SK-N-MC (cell line): ENCODE results near the gene MGAT4B.

ENCODE experiments used
- DNase-seq: peaks from one replicate; pipeline ENCODE4 v3.0.0-alpha.2; 2011; ENCODE audit warnings: low read depth, low spot score
- H3K27ac ChIP-seq: fragments of 200-600 bp; sonication (generic); 2 replicates; pipeline ENCODE4 v1.5.1; 2016; ENCODE audit warnings: mixed run types
- H3K36me3 ChIP-seq: fragments of 200-600 bp; sonication (generic); 2 replicates; pipeline ENCODE4 v1.6.1; 2017; ENCODE audit warnings: antibody characterized with exemption, low read length, mixed read lengths; ENCODE audit not compliant: insufficient read depth
- H3K4me3 ChIP-seq: fragments of 200-600 bp; sonication (generic); 2 replicates; pipeline ENCODE4 v1.5.1; 2016
- H3K9ac ChIP-seq: fragments of 200-600 bp; sonication (generic); 2 replicates; pipeline ENCODE4 v1.8.0; 2017; ENCODE audit warnings: mixed run types, mixed read lengths; ENCODE audit not compliant: insufficient read length
- H3K9me3 ChIP-seq: fragments of 200-600 bp; sonication (generic); 2 replicates; pipeline ENCODE4 v1.6.1; 2017; ENCODE audit warnings: low read depth, mild to moderate bottlenecking, antibody characterized with exemption, low read length, moderate library complexity, mixed read lengths
- EZH2 ChIP-seq: fragments of 200-600 bp; sonication (generic); IDR thresholded peaks from one replicate; pipeline ENCODE4 v1.6.1; 2017; ENCODE audit warnings: antibody characterized with exemption
- FOXP2 ChIP-seq: optimal IDR thresholded peaks from 2 replicates; pipeline ENCODE3; 2011; ENCODE audit warnings: mild to moderate bottlenecking, moderate library complexity; ENCODE audit not compliant: insufficient read depth; ENCODE audit errors: extremely low read length, control extremely low read depth
- POLR2AphosphoS5 ChIP-seq: IDR thresholded peaks from 2 replicates; pipeline ENCODE4 v1.6.1; 2012; ENCODE audit warnings: mild to moderate bottlenecking, low read depth, low read length, borderline replicate concordance

MGAT4B gene

GRCh38 chr5:179771311-179771895, 35.3 kb downstream of the MGAT4B start:
- Histone ChIP-seq H3K4me3 (no peak overlapping the region), H3K27ac (no peak overlapping the region), H3K36me3 (peaks cover 91% of the 10 kb centered on the region), H3K9me3 (no peaks in the 10 kb centered on the region), H3K9ac (no peak overlapping the region)
- DNase-seq, result no peak
- no peak for TF ChIP-seq FOXP2
- no peak for TF ChIP-seq POLR2AphosphoS5
- TF ChIP-seq EZH2, result no peak

GRCh38 chr5:179769796-179770195, 36.9 kb downstream of the MGAT4B start:
- no peaks in the 10 kb centered on the region for H3K9me3 ChIP-seq
- H3K9ac ChIP-seq, result no peak overlapping the region
- H3K4me3 ChIP-seq, result no peak overlapping the region
- TF ChIP-seq FOXP2 (no peak), POLR2AphosphoS5 (no peak), EZH2 (no peak)
- DNase-seq, result no peak
- peaks cover 90% of the 10 kb centered on the region for H3K36me3 ChIP-seq
- H3K27ac ChIP-seq, result no peak overlapping the region

GRCh38 chr5:179769271-179769670, 37.4 kb downstream of the MGAT4B start:
- peaks cover 85% of the 10 kb centered on the region for H3K36me3 ChIP-seq
- H3K9ac ChIP-seq, result no peak overlapping the region
- no peak for DNase-seq
- H3K27ac ChIP-seq, result no peak overlapping the region
- H3K4me3 ChIP-seq, result no peak overlapping the region
- TF ChIP-seq EZH2 (no peak), POLR2AphosphoS5 (no peak), FOXP2 (no peak)
- no peaks in the 10 kb centered on the region for H3K9me3 ChIP-seq

DNA sequence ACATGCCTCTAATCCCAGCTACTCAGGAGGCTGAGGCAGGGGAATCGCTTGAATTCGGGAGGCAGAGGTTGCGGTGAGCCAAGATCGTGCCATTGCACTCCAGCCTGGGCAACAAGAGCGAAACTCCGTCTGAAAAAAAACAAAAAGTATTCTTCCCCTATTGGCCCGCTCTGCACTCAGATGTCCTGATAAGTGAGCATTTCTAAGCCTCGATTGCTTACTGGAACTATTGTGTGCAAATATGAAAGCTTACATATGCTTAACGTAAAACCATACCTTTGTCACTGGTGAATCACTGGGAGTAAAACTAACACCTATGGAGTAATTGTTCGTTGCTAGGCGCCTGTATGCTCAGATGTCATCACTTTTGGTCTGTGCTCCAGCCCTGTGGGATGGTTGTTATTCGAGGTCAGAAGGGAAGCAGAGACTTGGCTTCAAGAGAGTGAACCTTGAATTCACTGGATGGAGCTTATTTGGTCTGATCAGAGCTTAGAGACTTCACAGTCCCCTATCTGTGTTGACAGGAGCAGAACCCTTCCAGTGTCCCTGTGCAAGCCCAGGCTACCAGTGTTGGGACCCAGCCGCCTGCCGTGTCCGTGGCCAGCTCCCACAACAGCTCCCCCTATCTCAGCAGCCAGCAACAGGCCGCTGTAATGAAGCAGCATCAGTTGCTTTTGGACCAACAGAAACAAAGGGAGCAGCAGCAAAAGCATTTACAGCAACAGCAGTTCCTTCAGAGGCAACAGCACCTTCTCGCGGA, 38.2 kb downstream of the MGAT4B start:
- no peak for DNase-seq
- no peak overlapping the region for H3K9ac ChIP-seq
- H3K9me3 ChIP-seq, result no peaks in the 10 kb centered on the region
- H3K36me3 ChIP-seq, result peaks cover 77% of the 10 kb centered on the region
- no peak overlapping the region for H3K4me3 ChIP-seq
- H3K27ac ChIP-seq, result no peak overlapping the region
- TF ChIP-seq EZH2, result no peak

GRCh38 chr5:179767496-179768100, 39.1 kb downstream of the MGAT4B start:
- no peak overlapping the region for H3K4me3 ChIP-seq
- DNase-seq, result no peak
- no peak overlapping the region for H3K27ac ChIP-seq
- H3K36me3 ChIP-seq, result peaks cover 71% of the 10 kb centered on the region
- no peak overlapping the region for H3K9ac ChIP-seq
- TF ChIP-seq FOXP2 (no peak), POLR2AphosphoS5 (no peak), EZH2 (no peak)
- H3K9me3 ChIP-seq, result no peaks in the 10 kb centered on the region

DNA sequence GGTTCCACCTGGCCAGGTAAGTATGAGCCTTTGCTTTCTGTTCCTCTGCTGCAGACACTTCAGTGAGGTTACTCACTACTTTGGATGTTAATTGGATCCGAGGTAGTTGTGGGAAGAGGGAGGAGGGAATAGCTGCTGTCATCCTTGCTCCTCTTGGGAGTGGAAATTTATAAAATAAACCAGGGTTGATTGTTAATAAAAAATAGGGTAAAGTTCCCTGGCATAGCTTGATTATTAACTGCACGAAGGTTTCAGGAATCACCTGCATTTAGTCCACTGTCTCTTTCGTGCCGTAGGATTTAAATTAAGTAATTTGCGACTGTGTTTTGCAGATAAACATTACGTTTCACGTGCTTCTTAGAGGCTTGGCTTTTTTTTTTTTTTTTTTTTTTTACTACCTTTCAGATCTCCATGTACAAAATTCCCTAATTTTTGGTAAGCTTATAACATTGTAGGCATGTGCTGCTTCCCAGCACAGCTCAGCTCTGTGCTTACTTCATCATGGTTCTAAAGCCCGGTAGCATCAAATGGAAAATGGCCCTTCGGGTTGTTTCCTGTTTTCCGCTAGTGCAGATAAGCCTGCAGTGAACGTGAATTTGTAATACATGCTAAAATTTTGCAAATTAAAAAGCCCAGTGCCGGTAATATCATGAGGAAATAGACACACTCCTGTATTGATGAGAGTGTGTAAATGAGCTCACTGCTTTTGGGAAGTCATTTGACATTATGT, 39.8 kb downstream of the MGAT4B start:
- H3K4me3 ChIP-seq, result no peak overlapping the region
- DNase-seq, result no peak
- no peak overlapping the region for H3K9ac ChIP-seq
- H3K27ac ChIP-seq, result no peak overlapping the region
- H3K36me3 ChIP-seq, result peaks cover 64% of the 10 kb centered on the region
- H3K9me3 ChIP-seq, result no peaks in the 10 kb centered on the region
- no peak for TF ChIP-seq EZH2
- no peak for TF ChIP-seq FOXP2
- TF ChIP-seq POLR2AphosphoS5, result no peak

DNA sequence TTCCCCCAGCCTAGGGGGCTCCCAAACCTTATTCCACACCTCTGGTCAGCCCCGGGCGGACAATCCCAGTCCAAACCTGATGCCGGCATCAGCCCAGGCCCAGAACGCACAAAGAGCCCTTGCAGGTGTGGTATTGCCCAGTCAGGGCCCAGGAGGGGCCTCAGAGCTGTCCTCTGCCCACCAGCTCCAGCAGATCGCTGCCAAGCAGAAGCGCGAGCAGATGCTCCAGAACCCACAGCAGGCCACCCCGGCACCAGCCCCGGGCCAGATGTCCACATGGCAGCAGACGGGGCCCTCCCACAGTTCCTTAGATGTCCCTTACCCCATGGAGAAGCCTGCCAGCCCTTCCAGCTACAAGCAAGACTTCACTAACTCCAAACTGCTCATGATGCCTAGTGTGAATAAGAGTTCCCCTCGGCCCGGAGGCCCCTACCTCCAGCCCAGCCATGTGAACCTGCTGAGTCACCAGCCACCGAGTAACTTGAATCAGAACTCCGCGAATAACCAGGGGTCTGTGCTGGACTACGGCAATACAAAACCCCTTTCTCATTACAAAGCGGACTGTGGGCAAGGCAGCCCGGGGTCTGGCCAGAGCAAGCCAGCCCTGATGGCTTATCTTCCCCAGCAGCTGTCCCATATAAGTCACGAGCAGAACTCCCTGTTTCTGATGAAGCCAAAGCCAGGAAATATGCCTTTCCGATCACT, 40.5 kb downstream of the MGAT4B start:
- H3K9me3 ChIP-seq, result no peaks in the 10 kb centered on the region
- H3K9ac ChIP-seq, result no peak overlapping the region
- peaks cover 57% of the 10 kb centered on the region for H3K36me3 ChIP-seq
- DNase-seq, result no peak
- no peak overlapping the region for H3K27ac ChIP-seq
- TF ChIP-seq EZH2 (no peak), POLR2AphosphoS5 (no peak), FOXP2 (no peak)
- H3K4me3 ChIP-seq, result no peak overlapping the region

GRCh38 chr5:179765400-179765799, 41.3 kb downstream of the MGAT4B start:
- TF ChIP-seq FOXP2 (no peak), EZH2 (no peak), POLR2AphosphoS5 (no peak)
- DNase-seq, result no peak
- Histone ChIP-seq H3K9ac (no peak overlapping the region), H3K27ac (no peak overlapping the region), H3K9me3 (no peaks in the 10 kb centered on the region), H3K4me3 (no peak overlapping the region), H3K36me3 (peaks cover 49% of the 10 kb centered on the region)
